AG04450 (cell line): ENCODE measurements around the gene CARD9. TPM values are rescaled to one million over a fixed set of nuclear protein-coding genes. Genes with fewer than 3 reads are reported as not detected.
A peak's percentile ranks its signal among the peaks of the same experiment; 100 is the strongest.

Experiments
- CTCF ChIA-PET: fragments of 300-600, 350-600 bp; formaldehyde crosslinking; extraction: SDS; loops from one replicate; lab custom pipeline; 2022; ENCODE audit warnings: antibody characterized with exemption, inconsistent platforms; lab: Charles Lee
- POLR2A ChIA-PET: fragments of 350-600 bp; formaldehyde crosslinking; extraction: SDS; loops from one replicate; lab custom pipeline; 2021; ENCODE audit warnings: antibody characterized with exemption, inconsistent platforms; lab: Yijun Ruan, JAX
- DNase-seq: peaks from one replicate; pipeline ENCODE4 v3.0.0-alpha.2; 2011; ENCODE audit warnings: low read depth, low spot score
- H3K27ac ChIP-seq: one replicate; pipeline ENCODE4 v1.5.1; 2012; ENCODE audit warnings: low read depth, low read length, control low read depth
- H3K27me3 ChIP-seq: one replicate; pipeline ENCODE4 v1.6.0; 2012; ENCODE audit warnings: low read length; ENCODE audit not compliant: control insufficient read depth, insufficient read depth
- H3K4me3 ChIP-seq: 2 replicates; pipeline ENCODE4 v1.5.1; 2011; ENCODE audit warnings: mild to moderate bottlenecking, low read depth, low read length, control low read depth
- H3K9me3 ChIP-seq: 2 replicates; pipeline ENCODE4 v1.5.1; 2012; ENCODE audit warnings: low read length; ENCODE audit not compliant: control insufficient read depth, insufficient read depth
- CTCF ChIP-seq: IDR thresholded peaks from 2 replicates; pipeline ENCODE4 v1.5.1; 2011; ENCODE audit warnings: low read depth, low read length, control low read depth, inconsistent platforms
- polyA minus RNA-seq: library from RNA; depleted of rRNA, polyadenylated mRNA; stranded (reverse); fragments of >200 nt; gene quantifications from 2 replicates; pipeline ENCODE4 v1.2.3, GENCODE V29; 2011; rRNA and poly(A)+ RNA removed
- polyA plus RNA-seq: library from polyadenylated mRNA; depleted of rRNA; stranded (reverse); fragments of >200 nt; gene quantifications from 2 replicates; pipeline ENCODE4 v1.2.3, GENCODE V29; 2011; rRNA removed

CARD9 gene, protein sequence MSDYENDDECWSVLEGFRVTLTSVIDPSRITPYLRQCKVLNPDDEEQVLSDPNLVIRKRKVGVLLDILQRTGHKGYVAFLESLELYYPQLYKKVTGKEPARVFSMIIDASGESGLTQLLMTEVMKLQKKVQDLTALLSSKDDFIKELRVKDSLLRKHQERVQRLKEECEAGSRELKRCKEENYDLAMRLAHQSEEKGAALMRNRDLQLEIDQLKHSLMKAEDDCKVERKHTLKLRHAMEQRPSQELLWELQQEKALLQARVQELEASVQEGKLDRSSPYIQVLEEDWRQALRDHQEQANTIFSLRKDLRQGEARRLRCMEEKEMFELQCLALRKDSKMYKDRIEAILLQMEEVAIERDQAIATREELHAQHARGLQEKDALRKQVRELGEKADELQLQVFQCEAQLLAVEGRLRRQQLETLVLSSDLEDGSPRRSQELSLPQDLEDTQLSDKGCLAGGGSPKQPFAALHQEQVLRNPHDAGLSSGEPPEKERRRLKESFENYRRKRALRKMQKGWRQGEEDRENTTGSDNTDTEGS
- 0.63 and 0.93 TPM in 2 replicates for polyA plus RNA-seq
- 0.51 and 0.87 TPM in 2 replicates for polyA minus RNA-seq

DNA sequence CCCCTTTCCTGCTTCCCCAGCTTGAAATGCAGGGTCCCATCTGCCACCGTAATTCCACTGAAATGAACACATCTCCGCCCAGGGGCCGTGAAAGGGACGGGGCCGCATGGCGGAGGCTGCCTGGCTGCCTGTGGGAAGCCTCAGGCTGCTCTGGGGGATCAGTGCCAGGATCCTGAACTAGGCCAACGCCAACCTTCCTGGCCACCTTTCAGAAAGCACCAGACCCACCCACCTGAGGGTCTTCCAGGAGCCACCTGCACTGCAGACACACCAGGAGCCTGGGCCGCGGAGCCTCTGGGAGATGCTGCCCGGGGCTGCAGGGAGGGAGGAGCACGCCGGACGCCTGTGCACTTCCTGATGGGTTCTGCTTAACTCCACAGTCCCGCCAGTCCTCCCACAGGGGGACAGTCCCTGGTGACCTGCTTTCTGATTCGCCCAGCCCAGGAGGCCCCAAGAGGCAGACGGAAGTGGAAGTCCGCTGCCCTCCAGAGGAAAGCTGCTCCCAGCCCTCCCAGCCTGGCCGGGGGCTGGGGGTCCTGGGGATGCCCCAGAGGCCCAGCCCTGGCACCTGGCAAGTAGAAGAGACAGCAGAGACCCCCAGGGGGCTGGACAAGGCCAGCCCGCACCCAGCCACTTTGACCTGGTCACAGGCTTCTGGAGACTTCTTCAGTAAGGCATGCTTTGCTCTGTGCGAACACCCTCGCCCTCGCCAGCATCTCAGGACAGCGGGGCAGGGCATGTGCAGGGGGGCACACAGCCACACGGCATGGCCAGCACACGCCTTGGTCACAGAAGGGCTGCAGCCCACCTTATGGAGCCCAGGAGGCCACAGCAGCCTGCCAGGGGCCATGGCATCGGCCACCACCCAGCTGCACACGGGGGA, at the start of gene CARD9:
Gene CARD9, minus strand, starts transcription at position 370 of the 883 bp plus-strand sequence. CDS start 1,591 bp downstream, outside the sequence.
- no peak within 1 kb of the TSS for H3K4me3 ChIP-seq
- no peaks in the 10 kb centered on the region for H3K27me3 ChIP-seq
- H3K27ac ChIP-seq: peak within 1 kb of the TSS; percentile 89
- ChIA-PET CTCF (interaction anchor here (1.5 to 1.8 kb wide), 2 partner anchors 10 to 61 kb away, joined by 8 to 9 read pairs; partner anchors contain the start of gene DNLZ), POLR2A (interaction anchor here (1.0 to 1.6 kb wide), 2 partner anchors 11 to 46 kb away, joined by 3 to 22 read pairs; partner anchors contain the start of genes DNLZ and GPSM1)
- TF ChIP-seq CTCF: no peak
- peaks cover 12% of the 10 kb centered on the region; the same call in 1 of the 2 replicates for H3K9me3 ChIP-seq
- DNase-seq: no peak

- POLR2A ChIA-PET: no interaction called here
- TF ChIP-seq CTCF: no peak
- CTCF ChIA-PET: no interaction called here
These were observed 49.4 kb upstream of the CARD9 start for GRCh38 chr9:136422876-136423275.

GRCh38 chr9:136421791-136422190, 48.3 kb upstream of the CARD9 start:
- Histone ChIP-seq H3K4me3 (no peak overlapping the region), H3K27ac (no peak overlapping the region), H3K9me3 (no peaks in the 10 kb centered on the region; the same call in 1 of the 2 replicates), H3K27me3 (no peaks in the 10 kb centered on the region)
- ChIA-PET CTCF (no interaction called here), POLR2A (no interaction called here)
- no peak for TF ChIP-seq CTCF
- DNase-seq: no peak

More at GRCh38 chr9:136422876-136423275, 49.4 kb upstream of the CARD9 start:
- DNase-seq: no peak
- Histone ChIP-seq H3K9me3 (no peaks in the 10 kb centered on the region; the same call in 1 of the 2 replicates), H3K4me3 (no peak overlapping the region), H3K27ac (no peak overlapping the region), H3K27me3 (no peaks in the 10 kb centered on the region)

- TF ChIP-seq CTCF: no peak
- Histone ChIP-seq H3K4me3 (no peak overlapping the region), H3K27me3 (no peaks in the 10 kb centered on the region), H3K9me3 (no peaks in the 10 kb centered on the region; the same call in 1 of the 2 replicates), H3K27ac (no peak overlapping the region)
- DNase-seq: no peak
- POLR2A ChIA-PET: no interaction called here
- CTCF ChIA-PET: interaction anchor here (1.0 kb wide), 1 partner anchor 56 kb away, joined by 3 read pairs; the partner anchor contains the start of gene DNLZ
These were observed 45.6 kb upstream of the CARD9 start for GRCh38 chr9:136419092-136419420.
